ENCODE measurements around the gene KIDINS220. TPM values are rescaled to one million over a fixed set of nuclear protein-coding genes. Genes with fewer than 3 reads are reported as not detected.

KIDINS220 gene
- total and polyA plus RNA-seq, 2 of the 13 experiments (the other 11 are each of a cell fraction or from before 2014, with no cell fraction given): 25.2 to 32.3 TPM

DNA sequence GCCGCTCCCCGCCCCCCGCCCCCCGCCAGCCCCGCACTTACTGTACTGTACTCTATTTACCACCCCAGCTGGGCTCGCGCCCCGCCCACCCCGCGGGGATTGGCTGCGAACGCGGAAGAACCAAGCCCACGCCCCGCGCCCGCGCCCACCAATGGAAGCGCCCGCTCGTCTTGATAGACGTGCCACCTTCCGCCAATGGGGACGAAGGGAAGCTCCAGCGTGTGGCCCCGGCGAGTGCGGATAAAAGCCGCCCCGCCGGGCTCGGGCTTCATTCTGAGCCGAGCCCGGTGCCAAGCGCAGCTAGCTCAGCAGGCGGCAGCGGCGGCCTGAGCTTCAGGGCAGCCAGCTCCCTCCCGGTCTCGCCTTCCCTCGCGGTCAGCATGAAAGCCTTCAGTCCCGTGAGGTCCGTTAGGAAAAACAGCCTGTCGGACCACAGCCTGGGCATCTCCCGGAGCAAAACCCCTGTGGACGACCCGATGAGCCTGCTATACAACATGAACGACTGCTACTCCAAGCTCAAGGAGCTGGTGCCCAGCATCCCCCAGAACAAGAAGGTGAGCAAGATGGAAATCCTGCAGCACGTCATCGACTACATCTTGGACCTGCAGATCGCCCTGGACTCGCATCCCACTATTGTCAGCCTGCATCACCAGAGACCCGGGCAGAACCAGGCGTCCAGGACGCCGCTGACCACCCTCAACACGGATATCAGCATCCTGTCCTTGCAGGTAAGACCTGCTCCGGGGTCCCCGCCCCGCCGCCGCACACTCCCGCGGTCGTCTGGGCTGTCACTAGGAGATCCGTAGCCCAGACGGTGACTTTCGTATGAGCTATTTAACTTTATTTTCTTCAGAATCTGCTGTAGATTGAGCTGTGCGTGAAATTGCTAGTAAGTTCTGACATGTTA, 155.4 kb downstream of the KIDINS220 start, which contains the start of gene ID2 (continued):
- TF ChIP-seq, protein P1, sequence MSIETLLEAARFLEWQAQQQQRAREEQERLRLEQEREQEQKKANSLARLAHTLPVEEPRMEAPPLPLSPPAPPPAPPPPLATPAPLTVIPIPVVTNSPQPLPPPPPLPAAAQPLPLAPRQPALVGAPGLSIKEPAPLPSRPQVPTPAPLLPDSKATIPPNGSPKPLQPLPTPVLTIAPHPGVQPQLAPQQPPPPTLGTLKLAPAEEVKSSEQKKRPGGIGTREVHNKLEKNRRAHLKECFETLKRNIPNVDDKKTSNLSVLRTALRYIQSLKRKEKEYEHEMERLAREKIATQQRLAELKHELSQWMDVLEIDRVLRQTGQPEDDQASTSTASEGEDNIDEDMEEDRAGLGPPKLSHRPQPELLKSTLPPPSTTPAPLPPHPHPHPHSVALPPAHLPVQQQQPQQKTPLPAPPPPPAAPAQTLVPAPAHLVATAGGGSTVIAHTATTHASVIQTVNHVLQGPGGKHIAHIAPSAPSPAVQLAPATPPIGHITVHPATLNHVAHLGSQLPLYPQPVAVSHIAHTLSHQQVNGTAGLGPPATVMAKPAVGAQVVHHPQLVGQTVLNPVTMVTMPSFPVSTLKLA (IDR thresholded peaks at IDR 0.05): peak; percentile 71
- TF ChIP-seq ZNF20 (CRISPR knock-in tag; IDR thresholded peaks at IDR 0.05) (peak; percentile 65; the same call in 1 of the 2 replicates), CREBL2 (CRISPR knock-in tag; IDR thresholded peaks at IDR 0.05; ENCODE audit: borderline replicate concordance) (peak; percentile 87; the same call in 1 of the 2 replicates), ZNF670 (CRISPR knock-in tag; IDR thresholded peaks at IDR 0.05; ENCODE audit: borderline replicate concordance) (peak; percentile 97), SAFB2 (CRISPR knock-in tag; IDR thresholded peaks at IDR 0.05; ENCODE audit: borderline replicate concordance, low read depth) (0 out of 2 replicates have a peak, but pooled peaks have one; percentile 79), CEBPZ (IDR thresholded peaks at IDR 0.05; ENCODE audit: low read length) (no peak), ZNF616 (CRISPR knock-in tag; IDR thresholded peaks at IDR 0.05; ENCODE audit: low read depth) (peak; percentile 90; the same call in 1 of the 2 replicates), TSC22D2 (CRISPR knock-in tag; IDR thresholded peaks at IDR 0.05; ENCODE audit: borderline replicate concordance) (peak; percentile 98), HMG20A (CRISPR knock-in tag; IDR thresholded peaks at IDR 0.05; ENCODE audit: borderline replicate concordance) (0 out of 2 replicates have a peak, but pooled peaks have one; percentile 43)
- TF ChIP-seq, protein P2, sequence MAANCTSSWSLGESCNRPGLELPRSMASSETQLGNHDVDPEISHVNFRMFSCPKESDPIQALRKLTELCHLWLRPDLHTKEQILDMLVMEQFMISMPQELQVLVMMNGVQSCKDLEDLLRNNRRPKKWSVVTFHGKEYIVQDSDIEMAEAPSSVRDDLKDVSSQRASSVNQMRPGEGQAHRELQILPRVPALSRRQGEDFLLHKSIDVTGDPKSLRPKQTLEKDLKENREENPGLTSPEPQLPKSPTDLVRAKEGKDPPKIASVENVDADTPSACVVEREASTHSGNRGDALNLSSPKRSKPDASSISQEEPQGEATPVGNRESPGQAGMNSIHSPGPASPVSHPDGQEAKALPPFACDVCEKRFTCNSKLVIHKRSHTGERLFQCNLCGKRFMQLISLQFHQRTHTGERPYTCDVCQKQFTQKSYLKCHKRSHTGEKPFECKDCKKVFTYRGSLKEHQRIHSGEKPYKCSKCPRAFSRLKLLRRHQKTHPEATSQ (CRISPR knock-in tag; IDR thresholded peaks at IDR 0.05; ENCODE audit: borderline replicate concordance): peak; percentile 69; the same call in 1 of the 2 replicates
- TF ChIP-seq, protein P3, sequence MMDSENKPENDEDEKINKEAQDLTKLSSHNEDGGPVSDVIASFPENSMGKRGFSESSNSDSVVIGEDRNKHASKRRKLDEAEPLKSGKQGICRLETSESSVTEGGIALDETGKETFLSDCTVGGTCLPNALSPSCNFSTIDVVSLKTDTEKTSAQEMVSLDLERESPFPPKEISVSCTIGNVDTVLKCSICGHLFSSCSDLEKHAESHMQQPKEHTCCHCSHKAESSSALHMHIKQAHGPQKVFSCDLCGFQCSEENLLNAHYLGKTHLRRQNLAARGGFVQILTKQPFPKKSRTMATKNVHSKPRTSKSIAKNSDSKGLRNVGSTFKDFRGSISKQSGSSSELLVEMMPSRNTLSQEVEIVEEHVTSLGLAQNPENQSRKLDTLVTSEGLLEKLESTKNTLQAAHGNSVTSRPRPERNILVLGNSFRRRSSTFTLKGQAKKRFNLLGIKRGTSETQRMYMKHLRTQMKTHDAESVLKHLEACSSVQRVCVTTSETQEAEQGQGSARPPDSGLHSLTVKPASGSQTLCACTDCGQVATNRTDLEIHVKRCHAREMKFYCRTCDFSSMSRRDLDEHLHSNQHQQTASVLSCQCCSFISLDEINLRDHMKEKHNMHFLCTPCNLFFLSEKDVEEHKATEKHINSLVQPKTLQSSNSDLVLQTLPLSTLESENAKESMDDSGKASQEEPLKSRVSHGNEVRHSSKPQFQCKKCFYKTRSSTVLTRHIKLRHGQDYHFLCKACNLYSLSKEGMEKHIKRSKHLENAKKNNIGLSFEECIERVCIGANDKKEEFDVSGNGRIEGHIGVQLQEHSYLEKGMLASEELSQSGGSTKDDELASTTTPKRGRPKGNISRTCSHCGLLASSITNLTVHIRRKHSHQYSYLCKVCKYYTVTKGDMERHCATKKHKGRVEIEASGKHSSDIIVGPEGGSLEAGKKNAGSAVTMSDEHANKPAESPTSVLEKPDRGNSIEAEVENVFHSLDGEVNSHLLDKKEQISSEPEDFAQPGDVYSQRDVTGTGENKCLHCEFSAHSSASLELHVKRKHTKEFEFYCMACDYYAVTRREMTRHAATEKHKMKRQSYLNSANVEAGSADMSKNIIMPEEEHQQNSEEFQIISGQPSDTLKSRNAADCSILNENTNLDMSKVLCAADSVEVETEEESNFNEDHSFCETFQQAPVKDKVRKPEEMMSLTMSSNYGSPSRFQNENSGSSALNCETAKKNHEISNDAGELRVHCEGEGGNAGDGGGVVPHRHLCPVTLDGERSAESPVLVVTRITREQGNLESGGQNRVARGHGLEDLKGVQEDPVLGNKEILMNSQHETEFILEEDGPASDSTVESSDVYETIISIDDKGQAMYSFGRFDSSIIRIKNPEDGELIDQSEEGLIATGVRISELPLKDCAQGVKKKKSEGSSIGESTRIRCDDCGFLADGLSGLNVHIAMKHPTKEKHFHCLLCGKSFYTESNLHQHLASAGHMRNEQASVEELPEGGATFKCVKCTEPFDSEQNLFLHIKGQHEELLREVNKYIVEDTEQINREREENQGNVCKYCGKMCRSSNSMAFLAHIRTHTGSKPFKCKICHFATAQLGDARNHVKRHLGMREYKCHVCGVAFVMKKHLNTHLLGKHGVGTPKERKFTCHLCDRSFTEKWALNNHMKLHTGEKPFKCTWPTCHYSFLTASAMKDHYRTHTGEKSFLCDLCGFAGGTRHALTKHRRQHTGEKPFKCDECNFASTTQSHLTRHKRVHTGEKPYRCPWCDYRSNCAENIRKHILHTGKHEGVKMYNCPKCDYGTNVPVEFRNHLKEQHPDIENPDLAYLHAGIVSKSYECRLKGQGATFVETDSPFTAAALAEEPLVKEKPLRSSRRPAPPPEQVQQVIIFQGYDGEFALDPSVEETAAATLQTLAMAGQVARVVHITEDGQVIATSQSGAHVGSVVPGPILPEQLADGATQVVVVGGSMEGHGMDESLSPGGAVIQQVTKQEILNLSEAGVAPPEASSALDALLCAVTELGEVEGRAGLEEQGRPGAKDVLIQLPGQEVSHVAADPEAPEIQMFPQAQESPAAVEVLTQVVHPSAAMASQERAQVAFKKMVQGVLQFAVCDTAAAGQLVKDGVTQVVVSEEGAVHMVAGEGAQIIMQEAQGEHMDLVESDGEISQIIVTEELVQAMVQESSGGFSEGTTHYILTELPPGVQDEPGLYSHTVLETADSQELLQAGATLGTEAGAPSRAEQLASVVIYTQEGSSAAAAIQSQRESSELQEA (CRISPR knock-in tag; IDR thresholded peaks at IDR 0.05; ENCODE audit: not compliant biosample characterization): peak; percentile 78

Measured in HepG2 (cell line).